ENCODE measurements around the gene WIPI1.
"Not testable (repeated sequence)": the region's sequence is repeated elsewhere in the genome, so short reads cannot be mapped to it uniquely, and the experiment has no call there.

Gene WIPI1

GRCh38 chr17:68424203-68424602 is 33.1 kb downstream of the WIPI1 start:
- no peak overlapping the region for H3K4me3 ChIP-seq (ENCODE audit: low read length)
- DNase-seq (ENCODE audit: low read depth), result no peak
- no peak for TF ChIP-seq CTCF (conservative IDR thresholded peaks at IDR 0.05; ENCODE audit: low read depth, low read length)

DNA sequence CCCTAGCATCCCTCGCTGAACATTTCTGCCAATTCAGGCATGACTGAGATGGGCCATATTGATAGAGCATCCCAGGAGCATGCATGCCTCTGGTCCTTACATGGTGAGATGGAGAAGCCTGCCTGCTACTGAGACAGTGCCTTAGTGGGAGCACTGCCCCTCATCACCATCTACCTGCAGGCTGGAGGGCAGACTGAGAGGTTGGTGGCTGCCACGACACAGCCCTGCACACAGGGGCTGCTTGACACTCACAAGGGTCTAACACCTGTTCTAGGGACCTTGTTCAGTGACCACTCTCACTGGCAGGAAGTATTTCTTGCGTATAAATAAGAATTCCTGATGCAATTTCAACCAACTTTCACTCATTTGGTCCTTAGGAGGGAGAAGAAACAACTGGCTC is 34.0 kb downstream of the WIPI1 start:
- no peak for TF ChIP-seq CTCF (conservative IDR thresholded peaks at IDR 0.05; ENCODE audit: low read depth, low read length)
- DNase-seq (ENCODE audit: low read depth), result no peak
- H3K4me3 ChIP-seq (ENCODE audit: low read length), result no peak overlapping the region

DNA sequence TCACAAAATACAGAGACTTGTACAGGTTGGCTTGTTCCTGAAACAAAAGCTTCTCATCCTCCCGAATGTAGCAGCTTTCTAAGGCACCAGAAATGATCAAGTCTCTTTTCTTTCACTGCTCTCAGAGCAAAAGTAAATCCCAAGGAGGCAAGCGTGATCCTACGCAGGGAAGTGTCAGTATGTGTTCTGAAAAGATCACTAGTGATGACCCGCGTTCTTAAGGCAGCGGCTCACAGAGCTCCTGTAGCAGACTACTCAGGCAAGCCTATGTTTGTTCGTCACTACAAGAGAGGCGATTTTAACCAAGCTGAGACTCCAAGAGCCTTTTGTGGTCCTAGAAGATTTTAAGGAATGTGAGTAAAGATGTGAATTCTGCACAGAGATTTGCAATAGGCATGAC is 34.5 kb downstream of the WIPI1 start:
- no peak for TF ChIP-seq CTCF (conservative IDR thresholded peaks at IDR 0.05; ENCODE audit: low read depth, low read length)
- H3K4me3 ChIP-seq (ENCODE audit: low read length), result no peak overlapping the region
- no peak for DNase-seq (ENCODE audit: low read depth)

DNA sequence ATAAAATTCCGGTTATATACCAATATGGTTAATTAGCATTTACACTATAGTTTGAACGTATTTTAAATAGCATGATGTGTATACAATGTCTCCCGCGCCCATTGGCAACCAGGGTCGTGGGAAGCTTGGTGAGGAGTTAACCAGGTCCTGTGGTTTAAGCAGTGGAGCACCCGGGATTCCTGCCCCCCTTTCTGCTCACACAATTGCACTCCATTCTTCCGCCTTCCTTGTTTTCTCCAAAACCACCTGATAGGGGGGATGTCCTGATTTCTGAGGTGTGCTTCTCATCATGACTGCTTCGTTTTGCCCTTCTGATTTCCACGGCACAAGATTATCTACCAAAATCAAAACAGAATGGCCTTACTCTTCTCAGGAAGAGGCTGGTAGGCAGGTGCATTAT is 35.8 kb downstream of the WIPI1 start:
- no peak for DNase-seq (ENCODE audit: low read depth)
- no peak for TF ChIP-seq CTCF (conservative IDR thresholded peaks at IDR 0.05; ENCODE audit: low read depth, low read length)
- H3K4me3 ChIP-seq (ENCODE audit: low read length), result no peak overlapping the region

DNA sequence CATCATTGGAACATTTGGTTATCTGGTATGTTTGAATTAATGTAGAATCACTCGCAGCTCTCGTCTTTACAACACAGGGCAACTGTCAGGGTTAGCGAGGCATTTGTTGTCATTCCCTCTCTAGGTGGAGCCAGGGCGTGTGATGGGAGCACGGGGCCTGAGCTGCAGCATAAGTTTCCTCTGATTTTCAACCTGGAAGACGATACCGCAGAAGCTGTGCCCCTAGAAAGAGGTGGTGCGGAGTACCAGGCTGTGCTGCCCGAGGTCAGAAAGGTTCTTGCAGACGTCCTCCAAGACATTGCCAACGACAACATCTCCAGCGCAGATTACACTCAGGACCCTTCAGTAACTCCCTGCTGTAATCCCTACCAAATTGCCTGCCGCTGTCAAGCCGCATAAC is 37.2 kb downstream of the WIPI1 start:
- no peak for TF ChIP-seq CTCF (conservative IDR thresholded peaks at IDR 0.05; ENCODE audit: low read depth, low read length)
- H3K4me3 ChIP-seq (ENCODE audit: low read length), result no peak overlapping the region
- DNase-seq (ENCODE audit: low read depth), result no peak

- TF ChIP-seq CTCF (conservative IDR thresholded peaks at IDR 0.05; ENCODE audit: low read depth, low read length), result no peak
- no peak for DNase-seq (ENCODE audit: low read depth)
- no peak overlapping the region for H3K4me3 ChIP-seq (ENCODE audit: low read length)
Observed at GRCh38 chr17:68418876-68419275, 38.4 kb downstream of the WIPI1 start.

GRCh38 chr17:68417317-68417716 is 40.0 kb downstream of the WIPI1 start:
- no peak for TF ChIP-seq CTCF (conservative IDR thresholded peaks at IDR 0.05; ENCODE audit: low read depth, low read length)

GRCh38 chr17:68414901-68415300 is 42.4 kb downstream of the WIPI1 start:
- not testable (repeated sequence) for DNase-seq (ENCODE audit: low read depth); H3K4me3 ChIP-seq (ENCODE audit: low read length)

More at GRCh38 chr17:68417317-68417716, 40.0 kb downstream of the WIPI1 start:
- DNase-seq (ENCODE audit: low read depth), result no peak
- H3K4me3 ChIP-seq (ENCODE audit: low read length), result no peak overlapping the region

GRCh38 chr17:68413597-68414560 is 43.4 kb downstream of the WIPI1 start:
- peak overlapping the region; percentile 44 for H3K4me3 ChIP-seq (ENCODE audit: low read length)
- not testable (repeated sequence) for DNase-seq (ENCODE audit: low read depth)

GRCh38 chr17:68407656-68408055 is 49.6 kb downstream of the WIPI1 start:
- H3K4me3 ChIP-seq (ENCODE audit: low read length); DNase-seq (ENCODE audit: low read depth): not testable (repeated sequence)

All from retinal pigment epithelial cell (primary cell).